A549 (cell line): ENCODE measurements around the gene KCND1.

Source experiments
- CEBPB ChIP-seq, 2 experiments: fragments of >200 bp in 1 of 2; sonication (Bioruptor Twin) in 1 of 2; formaldehyde crosslinking in 1 of 2; IDR thresholded peaks; 2 replicates each; pipeline ENCODE4 v1.6.1; 2012 to 2016
- CHD2 ChIP-seq: fragments of 150-350 bp; IDR thresholded peaks from 2 replicates; pipeline ENCODE4 v1.6.1; 2014; ENCODE audit warnings: low read length; ENCODE audit not compliant: partially characterized antibody
- CHD4 ChIP-seq: fragments of 200-600 bp; sonication (generic); IDR thresholded peaks from 2 replicates; pipeline ENCODE4 v1.6.1; 2016; ENCODE audit warnings: antibody characterized with exemption, mild to moderate bottlenecking, borderline replicate concordance
- EP300 ChIP-seq, 2 experiments: fragments of >200 bp; sonication (Bioruptor Twin); formaldehyde crosslinking; IDR thresholded peaks; 2 replicates in 1 of 2; 3 replicates in 1 of 2; pipeline ENCODE4 v1.6.1; 2016 to 2017
- FOSB ChIP-seq: fragments of 250-450 bp; sonication (Bioruptor Pico); IDR thresholded peaks from 2 replicates; pipeline ENCODE4 v1.5.0; 2020; ENCODE audit warnings: mild to moderate bottlenecking, moderate library complexity
- JUN ChIP-seq, 2 experiments: fragments of >200 bp; sonication (Bioruptor Twin); formaldehyde crosslinking; IDR thresholded peaks; 2 replicates in 1 of 2; 3 replicates in 1 of 2; pipeline ENCODE4 v1.6.1; 2016 to 2017
- POLR2A ChIP-seq: IDR thresholded peaks from 2 replicates; pipeline ENCODE4 v1.6.1; 2012; ENCODE audit warnings: mild to moderate bottlenecking, low read length
- RAD21 ChIP-seq, 2 experiments: fragments of >200 bp in 1 of 2; sonication (Bioruptor Twin) in 1 of 2; formaldehyde crosslinking in 1 of 2; IDR thresholded peaks in 1 of 2; conservative IDR thresholded peaks in 1 of 2; 2 replicates in 1 of 2; 3 replicates in 1 of 2; pipeline ENCODE4 v1.6.1; 2012 to 2018; ENCODE audit warnings: inconsistent platforms in 1 of 2
- RCOR1 ChIP-seq: fragments of 150-350 bp; IDR thresholded peaks from 2 replicates; pipeline ENCODE4 v1.6.1; 2014; ENCODE audit warnings: antibody characterized with exemption, low read length, low read depth
- SREBF2 ChIP-seq: fragments of 450-650 bp; IDR thresholded peaks from 2 replicates; pipeline ENCODE4 v1.6.1; 2014; ENCODE audit warnings: mild to moderate bottlenecking, moderate library complexity
- TFCP2L1 ChIP-seq: fragments of 250-450 bp; sonication (Bioruptor Pico); IDR thresholded peaks from 2 replicates; pipeline ENCODE4 v1.5.0; 2021; ENCODE audit warnings: mild to moderate bottlenecking
- TF ChIP-seq, protein P1 (sequence below): fragments of >200 bp; sonication (Bioruptor Twin); formaldehyde crosslinking; IDR thresholded peaks from 3 replicates; pipeline ENCODE4 v1.5.1; 2016
- TF ChIP-seq, protein P2 (sequence below): IDR thresholded peaks from 2 replicates; pipeline ENCODE4 v1.6.1; 2012
- TF ChIP-seq, protein P3 (sequence below): fragments of 150-350 bp; IDR thresholded peaks from 2 replicates; pipeline ENCODE4 v1.6.1; 2014; ENCODE audit warnings: low read depth, mild to moderate bottlenecking, low read length

DNA sequence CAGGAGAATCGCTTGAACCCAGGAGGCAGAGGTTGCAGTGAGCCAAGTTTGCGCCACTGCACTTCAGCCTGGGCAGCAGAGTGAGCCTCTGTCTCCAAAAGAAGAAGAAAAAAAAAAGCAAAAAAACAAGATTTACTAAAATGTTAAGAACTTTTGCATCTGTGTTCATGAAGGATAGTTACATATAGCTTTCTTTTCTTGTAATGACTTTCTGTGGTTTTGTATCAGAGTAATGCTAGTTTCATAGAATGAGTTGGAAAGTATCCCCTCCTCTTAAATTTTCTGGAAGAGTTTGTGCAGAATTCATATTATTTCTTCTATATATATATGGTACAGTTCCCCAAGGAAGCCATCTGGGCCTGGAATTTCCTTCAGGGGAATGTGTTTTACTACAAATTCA is 47.4 kb upstream of the KCND1 start:
- TF ChIP-seq, protein P1, sequence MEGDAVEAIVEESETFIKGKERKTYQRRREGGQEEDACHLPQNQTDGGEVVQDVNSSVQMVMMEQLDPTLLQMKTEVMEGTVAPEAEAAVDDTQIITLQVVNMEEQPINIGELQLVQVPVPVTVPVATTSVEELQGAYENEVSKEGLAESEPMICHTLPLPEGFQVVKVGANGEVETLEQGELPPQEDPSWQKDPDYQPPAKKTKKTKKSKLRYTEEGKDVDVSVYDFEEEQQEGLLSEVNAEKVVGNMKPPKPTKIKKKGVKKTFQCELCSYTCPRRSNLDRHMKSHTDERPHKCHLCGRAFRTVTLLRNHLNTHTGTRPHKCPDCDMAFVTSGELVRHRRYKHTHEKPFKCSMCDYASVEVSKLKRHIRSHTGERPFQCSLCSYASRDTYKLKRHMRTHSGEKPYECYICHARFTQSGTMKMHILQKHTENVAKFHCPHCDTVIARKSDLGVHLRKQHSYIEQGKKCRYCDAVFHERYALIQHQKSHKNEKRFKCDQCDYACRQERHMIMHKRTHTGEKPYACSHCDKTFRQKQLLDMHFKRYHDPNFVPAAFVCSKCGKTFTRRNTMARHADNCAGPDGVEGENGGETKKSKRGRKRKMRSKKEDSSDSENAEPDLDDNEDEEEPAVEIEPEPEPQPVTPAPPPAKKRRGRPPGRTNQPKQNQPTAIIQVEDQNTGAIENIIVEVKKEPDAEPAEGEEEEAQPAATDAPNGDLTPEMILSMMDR: no peak
- TF ChIP-seq RAD21 (conservative IDR thresholded peaks at IDR 0.05 in 1 of 2, IDR thresholded peaks at IDR 0.05 in 1 of 2) (no peak), CHD4 (no peak), EP300 (IDR thresholded peaks at IDR 0.05) (no peak), RCOR1 (no peak), FOSB (no peak), SREBF2 (no peak), POLR2A (no peak), JUN (IDR thresholded peaks at IDR 0.05) (no peak), CEBPB (IDR thresholded peaks at IDR 0.05) (no peak), TFCP2L1 (CRISPR knock-in tag) (no peak), CHD2 (no peak)
- TF ChIP-seq, protein P2, sequence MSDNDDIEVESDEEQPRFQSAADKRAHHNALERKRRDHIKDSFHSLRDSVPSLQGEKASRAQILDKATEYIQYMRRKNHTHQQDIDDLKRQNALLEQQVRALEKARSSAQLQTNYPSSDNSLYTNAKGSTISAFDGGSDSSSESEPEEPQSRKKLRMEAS: no peak
- TF ChIP-seq, protein P3, sequence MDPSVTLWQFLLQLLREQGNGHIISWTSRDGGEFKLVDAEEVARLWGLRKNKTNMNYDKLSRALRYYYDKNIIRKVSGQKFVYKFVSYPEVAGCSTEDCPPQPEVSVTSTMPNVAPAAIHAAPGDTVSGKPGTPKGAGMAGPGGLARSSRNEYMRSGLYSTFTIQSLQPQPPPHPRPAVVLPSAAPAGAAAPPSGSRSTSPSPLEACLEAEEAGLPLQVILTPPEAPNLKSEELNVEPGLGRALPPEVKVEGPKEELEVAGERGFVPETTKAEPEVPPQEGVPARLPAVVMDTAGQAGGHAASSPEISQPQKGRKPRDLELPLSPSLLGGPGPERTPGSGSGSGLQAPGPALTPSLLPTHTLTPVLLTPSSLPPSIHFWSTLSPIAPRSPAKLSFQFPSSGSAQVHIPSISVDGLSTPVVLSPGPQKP: no peak
